Mammary epithelial cell (primary cell): ENCODE measurements around the gene RAMP1.

Experiments used
- EZH2 ChIP-seq: IDR thresholded peaks from 2 replicates; pipeline ENCODE4 v1.6.1; 2012; ENCODE audit warnings: low read length, inconsistent platforms, borderline replicate concordance
- TF ChIP-seq, protein P1 (sequence below), 2 donors: IDR thresholded peaks in 1 of 2; conservative IDR thresholded peaks in 1 of 2; 2 replicates each; pipeline ENCODE4 v1.5.1; 2011 to 2012; ENCODE audit warnings: inconsistent platforms in 2 of 2, low read length in 2 of 2, mild to moderate bottlenecking in 2 of 2, control low read depth in 1 of 2, low read depth in 1 of 2; ENCODE audit not compliant: insufficient read depth in 1 of 2; ENCODE audit errors: extremely low read depth in 1 of 2

DNA sequence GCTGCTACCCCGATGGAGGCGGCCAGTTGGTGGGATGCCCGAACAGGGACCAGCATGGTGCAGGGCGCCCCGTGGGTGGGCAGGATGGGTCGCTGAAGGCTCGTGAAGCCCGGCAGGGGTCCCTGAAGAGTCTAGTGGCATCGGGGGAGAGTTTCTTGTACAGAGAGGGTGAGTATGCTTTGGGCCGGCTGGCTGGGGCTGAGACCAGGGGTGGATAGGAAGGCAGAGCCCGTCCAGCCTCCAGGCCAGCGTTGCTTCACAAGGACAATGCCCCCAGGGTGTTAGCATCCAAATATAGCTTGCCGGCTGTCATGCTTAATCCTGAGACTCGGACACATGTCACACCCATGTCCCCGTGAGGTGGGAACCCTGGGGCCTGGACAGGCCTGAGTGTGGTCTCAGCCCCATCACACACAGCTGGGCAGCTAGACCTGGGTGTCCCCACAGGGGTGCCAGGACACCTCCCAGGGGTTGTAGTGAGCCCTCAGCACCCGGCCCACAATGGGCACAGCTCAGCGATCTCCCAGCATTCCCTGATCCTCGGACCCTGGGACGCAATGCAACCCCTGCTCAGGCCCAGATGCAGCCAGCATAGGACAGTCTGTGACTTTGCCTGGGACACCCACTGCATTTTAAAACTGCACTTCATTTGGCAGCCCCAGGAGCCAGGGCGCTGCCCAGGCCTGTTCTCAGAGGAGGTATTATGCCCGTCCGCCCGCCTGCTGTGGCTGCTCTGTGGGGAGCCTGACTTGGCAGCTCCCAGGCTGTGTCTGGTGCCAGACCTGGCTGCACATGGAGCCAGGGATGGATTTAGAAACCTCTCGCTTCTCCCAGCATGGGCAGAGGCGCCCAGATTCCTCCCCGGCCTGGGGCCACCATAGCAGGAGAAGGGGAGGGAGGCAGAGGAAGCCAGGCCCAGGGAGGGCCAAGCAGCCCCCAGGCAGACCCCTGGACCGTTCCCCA is 36.4 kb downstream of the RAMP1 start:
- TF ChIP-seq, protein P1, sequence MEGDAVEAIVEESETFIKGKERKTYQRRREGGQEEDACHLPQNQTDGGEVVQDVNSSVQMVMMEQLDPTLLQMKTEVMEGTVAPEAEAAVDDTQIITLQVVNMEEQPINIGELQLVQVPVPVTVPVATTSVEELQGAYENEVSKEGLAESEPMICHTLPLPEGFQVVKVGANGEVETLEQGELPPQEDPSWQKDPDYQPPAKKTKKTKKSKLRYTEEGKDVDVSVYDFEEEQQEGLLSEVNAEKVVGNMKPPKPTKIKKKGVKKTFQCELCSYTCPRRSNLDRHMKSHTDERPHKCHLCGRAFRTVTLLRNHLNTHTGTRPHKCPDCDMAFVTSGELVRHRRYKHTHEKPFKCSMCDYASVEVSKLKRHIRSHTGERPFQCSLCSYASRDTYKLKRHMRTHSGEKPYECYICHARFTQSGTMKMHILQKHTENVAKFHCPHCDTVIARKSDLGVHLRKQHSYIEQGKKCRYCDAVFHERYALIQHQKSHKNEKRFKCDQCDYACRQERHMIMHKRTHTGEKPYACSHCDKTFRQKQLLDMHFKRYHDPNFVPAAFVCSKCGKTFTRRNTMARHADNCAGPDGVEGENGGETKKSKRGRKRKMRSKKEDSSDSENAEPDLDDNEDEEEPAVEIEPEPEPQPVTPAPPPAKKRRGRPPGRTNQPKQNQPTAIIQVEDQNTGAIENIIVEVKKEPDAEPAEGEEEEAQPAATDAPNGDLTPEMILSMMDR (conservative IDR thresholded peaks at IDR 0.05 in 1 of 2, IDR thresholded peaks at IDR 0.05 in 1 of 2; ENCODE audit: extremely low read depth in 1 of 2, insufficient read depth in 1 of 2, low read depth in 1 of 2, low read length in 2 of 2) = no peak
- TF ChIP-seq EZH2 = no peak
